HG02610 (cell line): ENCODE results near the gene ERCC2.
"Not testable (repeated sequence)": the region's sequence is repeated elsewhere in the genome, so short reads cannot be mapped to it uniquely, and the experiment has no call there.

Experiments
- ATAC-seq: cut with Tn5 transposase; IDR thresholded peaks from one replicate; pipeline ENCODE4 v1.9.1; 2021; ENCODE audit warnings: mild to moderate bottlenecking, moderate library complexity; ENCODE audit not compliant: unreplicated experiment

The ERCC2 gene

GRCh38 chr19:45340232-45340898 is 30.0 kb downstream of the ERCC2 start, which contains the start of gene KLC3:
Gene KLC3, plus strand, starts transcription at chr19:45340750. Its CDS starts 4,792 bp downstream, at chr19:45345542.
- no peak for ATAC-seq

- ATAC-seq: no peak
Observed at GRCh38 chr19:45339629-45340028, 30.7 kb downstream of the ERCC2 start.

- no peak for ATAC-seq
Observed at GRCh38 chr19:45336696-45337251, 33.6 kb downstream of the ERCC2 start.

GRCh38 chr19:45334881-45335280 is 35.5 kb downstream of the ERCC2 start:
- not testable (repeated sequence) for ATAC-seq

- no peak for ATAC-seq
Observed at GRCh38 chr19:45333609-45334303, 36.6 kb downstream of the ERCC2 start.

- ATAC-seq: no peak
Observed at GRCh38 chr19:45331411-45331810, 39.0 kb downstream of the ERCC2 start.

GRCh38 chr19:45327404-45328143 is 42.8 kb downstream of the ERCC2 start:
- ATAC-seq: no peak

GRCh38 chr19:45324349-45324907 is 45.9 kb downstream of the ERCC2 start:
- no peak for ATAC-seq

- no peak for ATAC-seq
Observed at GRCh38 chr19:45323671-45324081, 46.7 kb downstream of the ERCC2 start.

GRCh38 chr19:45322744-45323281 is 47.6 kb downstream of the ERCC2 start, which contains the start of gene CKM:
Gene CKM, minus strand, starts transcription at chr19:45322875. Its CDS starts 3,162 bp downstream, at chr19:45319713.
- ATAC-seq: no peak

GRCh38 chr19:45322311-45322710 is 48.1 kb downstream of the ERCC2 start:
- ATAC-seq: no peak

- no peak for ATAC-seq
Observed at GRCh38 chr19:45321848-45322247, 48.5 kb downstream of the ERCC2 start.

- no peak for ATAC-seq
Observed at GRCh38 chr19:45320997-45321775, 49.2 kb downstream of the ERCC2 start.

- no peak for ATAC-seq
Observed at GRCh38 chr19:45315304-45315703, 55.1 kb downstream of the ERCC2 start.

GRCh38 chr19:45314708-45315245 is 55.6 kb downstream of the ERCC2 start:
- no peak for ATAC-seq

GRCh38 chr19:45312285-45312684 is 58.1 kb downstream of the ERCC2 start:
- ATAC-seq: not testable (repeated sequence)

GRCh38 chr19:45311621-45312020 is 58.8 kb downstream of the ERCC2 start:
- ATAC-seq: no peak

GRCh38 chr19:45309322-45309721 is 61.1 kb downstream of the ERCC2 start:
- not testable (repeated sequence) for ATAC-seq

GRCh38 chr19:45307361-45307760 is 63.0 kb downstream of the ERCC2 start:
- ATAC-seq: no peak
